CD4-positive, CD25-positive, alpha-beta regulatory T cell (primary cell): ENCODE data around the gene DOCK7. TPM values are rescaled to one million over a fixed set of nuclear protein-coding genes. Genes with fewer than 3 reads are reported as not detected.
A peak's percentile ranks its signal among the peaks of the same experiment; 100 is the strongest.

ENCODE experiments used
- ATAC-seq, 2 donors: fragments of 150-1000 bp; cut with Tn5 transposase; one replicate each; pipeline ENCODE4 v1.10.0; 2021; ENCODE audit warnings: low read depth in 2 of 2, moderate number of reproducible peaks in 2 of 2, moderate library complexity in 1 of 2
- DNase-seq, 3 donors: peaks; one replicate each; pipeline versions ENCODE4 v3.0.0 to v3.0.0-alpha.2; 2012 to 2022; ENCODE audit warnings: mixed read lengths in 1 of 3
- H3K27ac ChIP-seq: one replicate; pipeline ENCODE4 v1.7.0; 2013; ENCODE audit warnings: mild to moderate bottlenecking, low read length; ENCODE audit not compliant: insufficient read depth, poor library complexity, severe bottlenecking
- H3K27me3 ChIP-seq: one replicate; pipeline ENCODE4 v1.7.0; 2013; ENCODE audit warnings: low read length; ENCODE audit not compliant: control insufficient read depth, insufficient read depth
- H3K36me3 ChIP-seq: one replicate; pipeline ENCODE4 v1.7.0; 2013; ENCODE audit warnings: mild to moderate bottlenecking, low read length, moderate library complexity; ENCODE audit not compliant: control insufficient read depth, insufficient read depth
- H3K4me1 ChIP-seq: 2 replicates; pipeline ENCODE4 v1.7.0; 2013; ENCODE audit warnings: mild to moderate bottlenecking, low read length; ENCODE audit not compliant: insufficient read depth, control insufficient read depth, poor library complexity, severe bottlenecking
- H3K4me3 ChIP-seq: one replicate; pipeline ENCODE4 v1.7.0; 2013; ENCODE audit warnings: low read depth, mild to moderate bottlenecking, low read length, moderate library complexity
- H3K9me3 ChIP-seq, 2 experiments: 1 replicate in 1 of 2; 2 replicates in 1 of 2; pipeline ENCODE4 v1.7.0; 2013; ENCODE audit warnings: low read length in 2 of 2, mild to moderate bottlenecking in 1 of 2, moderate library complexity in 1 of 2; ENCODE audit not compliant: control insufficient read depth in 2 of 2
- H3K27ac Mint-ChIP-seq, 3 donors: one replicate each; pipeline ENCODE4 v1.8.0; 2020 to 2022; ENCODE audit warnings: mild to moderate bottlenecking in 3 of 3, mixed read lengths in 3 of 3, moderate library complexity in 2 of 3
- H3K27me3 Mint-ChIP-seq: one replicate; pipeline ENCODE4 v1.8.0; 2022; ENCODE audit warnings: mild to moderate bottlenecking, mixed read lengths
- H3K36me3 Mint-ChIP-seq: one replicate; pipeline ENCODE4 v1.8.0; 2020; ENCODE audit warnings: mixed read lengths
- H3K4me1 Mint-ChIP-seq, 4 donors: one replicate each; pipeline ENCODE4 v1.8.0; 2020 to 2022; ENCODE audit warnings: mixed read lengths in 4 of 4, mild to moderate bottlenecking in 1 of 4
- H3K4me3 Mint-ChIP-seq, 4 donors: one replicate each; pipeline ENCODE4 v1.8.0; 2020 to 2022; ENCODE audit warnings: mild to moderate bottlenecking in 4 of 4, mixed read lengths in 4 of 4, moderate library complexity in 3 of 4
- H3K9me3 Mint-ChIP-seq, 7 donors: one replicate each; pipeline ENCODE4 v1.8.0; 2020 to 2022; ENCODE audit warnings: mixed read lengths in 7 of 7, mild to moderate bottlenecking in 3 of 7, moderate library complexity in 2 of 7
- polyA plus RNA-seq, 4 donors: library from polyadenylated mRNA; unstranded; fragments of 300-500 nt; fragmentation: Illumina TruSeq; gene quantifications; one replicate each; pipeline ENCODE4 v1.2.3, GENCODE V29; 2021
- total RNA-seq: library from RNA; stranded (reverse); gene quantifications from one replicate; pipeline ENCODE4 v1.2.3, GENCODE V29; 2022

DOCK7 gene
- total and polyA plus RNA-seq, 5 donors from 2014 or later: 1.8 to 5.8 (median 2.5) TPM

- no peaks in the 10 kb centered on the region for H3K9me3 ChIP-seq
- DNase-seq (no peak), ATAC-seq (no peak)
- H3K36me3 Mint-ChIP-seq: peaks cover 3% of the 10 kb centered on the region
- H3K27ac ChIP-seq: no peak overlapping the region
- peaks cover 17% of the 10 kb centered on the region for H3K27me3 Mint-ChIP-seq
- H3K9me3 Mint-ChIP-seq: peaks cover 0 to 3% (median 1%) of the 10 kb centered on the region in 7 donors
- H3K4me3 Mint-ChIP-seq: peak overlapping the region; percentile 59 to 82 (median 66)
- peaks cover 18% of the 10 kb centered on the region for H3K4me1 ChIP-seq
- H3K36me3 ChIP-seq: no peaks in the 10 kb centered on the region
- H3K27me3 ChIP-seq: peaks cover 5% of the 10 kb centered on the region
- H3K4me1 Mint-ChIP-seq: peaks cover 16 to 28% (median 23%) of the 10 kb centered on the region in 4 donors
- H3K4me3 ChIP-seq: no peak overlapping the region
- peak overlapping the region in 1 of 3 donors; percentile 31 for H3K27ac Mint-ChIP-seq
These were observed 254.1 kb downstream of the DOCK7 start for GRCh38 chr1:62433861-62434617.

- Histone ChIP-seq H3K27ac (no peak overlapping the region), H3K36me3 (no peaks in the 10 kb centered on the region), H3K4me1 (no peaks in the 10 kb centered on the region), H3K9me3 (no peaks in the 10 kb centered on the region), H3K27me3 (peaks cover 5% of the 10 kb centered on the region), H3K4me3 (no peak overlapping the region)
- no peak for DNase-seq
- Mint-ChIP-seq H3K9me3 (no peaks in the 10 kb centered on the region), H3K27me3 (peaks cover 5% of the 10 kb centered on the region), H3K27ac (no peak overlapping the region), H3K4me1 (peaks cover 0 to 3% (median 2%) of the 10 kb centered on the region in 4 donors), H3K4me3 (no peak overlapping the region), H3K36me3 (no peaks in the 10 kb centered on the region)
- ATAC-seq: no peak
These were observed 258.6 kb downstream of the DOCK7 start for GRCh38 chr1:62429581-62429980.

GRCh38 chr1:62428351-62428750, 259.8 kb downstream of the DOCK7 start:
- ATAC-seq (no peak), DNase-seq (no peak)
- H3K36me3 ChIP-seq: no peaks in the 10 kb centered on the region
- Mint-ChIP-seq H3K27me3 (peaks cover 5% of the 10 kb centered on the region), H3K9me3 (no peaks in the 10 kb centered on the region), H3K4me1 (no peaks in the 10 kb centered on the region), H3K27ac (no peak overlapping the region), H3K4me3 (no peak overlapping the region), H3K36me3 (no peaks in the 10 kb centered on the region)
- no peaks in the 10 kb centered on the region for H3K9me3 ChIP-seq
- H3K4me1 ChIP-seq: no peaks in the 10 kb centered on the region
- peaks cover 5% of the 10 kb centered on the region for H3K27me3 ChIP-seq
- H3K27ac ChIP-seq: no peak overlapping the region
- H3K4me3 ChIP-seq: no peak overlapping the region

GRCh38 chr1:62426794-62427193, 261.4 kb downstream of the DOCK7 start:
- H3K36me3 ChIP-seq: no peaks in the 10 kb centered on the region
- Mint-ChIP-seq H3K36me3 (no peaks in the 10 kb centered on the region), H3K27ac (no peak overlapping the region)

GRCh38 chr1:62426237-62426636, 261.9 kb downstream of the DOCK7 start:
- Mint-ChIP-seq H3K9me3 (no peaks in the 10 kb centered on the region), H3K27me3 (peaks cover 5% of the 10 kb centered on the region), H3K4me3 (no peak overlapping the region), H3K36me3 (no peaks in the 10 kb centered on the region), H3K4me1 (no peaks in the 10 kb centered on the region), H3K27ac (no peak overlapping the region)
- DNase-seq (no peak), ATAC-seq (no peak)
- Histone ChIP-seq H3K4me3 (no peak overlapping the region), H3K4me1 (no peaks in the 10 kb centered on the region), H3K36me3 (no peaks in the 10 kb centered on the region), H3K27ac (no peak overlapping the region), H3K9me3 (no peaks in the 10 kb centered on the region), H3K27me3 (peaks cover 5% of the 10 kb centered on the region)

More at GRCh38 chr1:62426794-62427193, 261.4 kb downstream of the DOCK7 start:
- ATAC-seq (no peak), DNase-seq (no peak)
- Mint-ChIP-seq H3K4me3 (no peak overlapping the region), H3K4me1 (no peaks in the 10 kb centered on the region), H3K27me3 (peaks cover 5% of the 10 kb centered on the region), H3K9me3 (no peaks in the 10 kb centered on the region)
- no peak overlapping the region for H3K4me3 ChIP-seq
- no peak overlapping the region for H3K27ac ChIP-seq
- H3K27me3 ChIP-seq: peaks cover 5% of the 10 kb centered on the region
- no peaks in the 10 kb centered on the region for H3K4me1 ChIP-seq
- no peaks in the 10 kb centered on the region for H3K9me3 ChIP-seq

- H3K27ac ChIP-seq: no peak overlapping the region
- H3K27me3 ChIP-seq: peaks cover 3% of the 10 kb centered on the region
- no peaks in the 10 kb centered on the region for H3K4me1 ChIP-seq
- Mint-ChIP-seq H3K4me3 (no peak overlapping the region), H3K9me3 (no peaks in the 10 kb centered on the region), H3K36me3 (no peaks in the 10 kb centered on the region), H3K27me3 (peaks cover 10% of the 10 kb centered on the region), H3K27ac (no peak overlapping the region), H3K4me1 (no peaks in the 10 kb centered on the region)
- ATAC-seq: no peak
- no peak for DNase-seq
- no peak overlapping the region for H3K4me3 ChIP-seq
- no peaks in the 10 kb centered on the region for H3K36me3 ChIP-seq
- no peaks in the 10 kb centered on the region for H3K9me3 ChIP-seq
These were observed 263.1 kb downstream of the DOCK7 start for GRCh38 chr1:62425041-62425440.

GRCh38 chr1:62424411-62424810, 263.8 kb downstream of the DOCK7 start:
- no peaks in the 10 kb centered on the region for H3K4me1 ChIP-seq
- peaks cover 5% of the 10 kb centered on the region for H3K27me3 ChIP-seq
- no peak for DNase-seq
- Mint-ChIP-seq H3K27me3 (peaks cover 10% of the 10 kb centered on the region), H3K4me3 (no peak overlapping the region), H3K36me3 (no peaks in the 10 kb centered on the region), H3K9me3 (no peaks in the 10 kb centered on the region), H3K4me1 (no peaks in the 10 kb centered on the region), H3K27ac (no peak overlapping the region)
- H3K27ac ChIP-seq: no peak overlapping the region
- no peak overlapping the region for H3K4me3 ChIP-seq
- ATAC-seq: no peak
- no peaks in the 10 kb centered on the region for H3K9me3 ChIP-seq
- no peaks in the 10 kb centered on the region for H3K36me3 ChIP-seq
